Middle frontal gyrus (tissue), 1 donor: ENCODE measurements around the gene EVX2.

Experiments
- DNase-seq: peaks from one replicate; pipeline ENCODE4 v3.0.0-alpha.2; 2015; ENCODE audit warnings: low spot score; ENCODE audit errors: extremely low spot score

EVX2 gene

DNA sequence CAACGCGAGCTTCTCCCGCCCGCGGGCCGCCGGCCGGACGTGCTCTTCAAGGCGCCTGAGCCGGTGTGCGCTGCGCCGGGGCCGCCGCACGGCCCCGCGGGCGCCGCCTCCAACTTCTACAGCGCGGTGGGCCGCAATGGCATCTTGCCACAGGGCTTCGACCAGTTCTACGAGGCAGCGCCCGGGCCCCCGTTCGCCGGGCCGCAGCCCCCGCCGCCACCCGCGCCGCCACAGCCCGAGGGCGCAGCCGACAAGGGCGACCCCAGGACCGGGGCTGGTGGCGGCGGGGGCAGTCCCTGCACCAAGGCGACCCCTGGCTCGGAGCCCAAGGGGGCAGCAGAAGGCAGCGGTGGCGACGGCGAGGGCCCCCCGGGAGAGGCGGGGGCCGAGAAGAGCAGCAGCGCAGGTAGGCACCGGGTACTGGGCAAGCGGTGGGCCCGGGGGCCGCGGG is 24.0 kb upstream of the EVX2 start:
- DNase-seq: no peak

DNA sequence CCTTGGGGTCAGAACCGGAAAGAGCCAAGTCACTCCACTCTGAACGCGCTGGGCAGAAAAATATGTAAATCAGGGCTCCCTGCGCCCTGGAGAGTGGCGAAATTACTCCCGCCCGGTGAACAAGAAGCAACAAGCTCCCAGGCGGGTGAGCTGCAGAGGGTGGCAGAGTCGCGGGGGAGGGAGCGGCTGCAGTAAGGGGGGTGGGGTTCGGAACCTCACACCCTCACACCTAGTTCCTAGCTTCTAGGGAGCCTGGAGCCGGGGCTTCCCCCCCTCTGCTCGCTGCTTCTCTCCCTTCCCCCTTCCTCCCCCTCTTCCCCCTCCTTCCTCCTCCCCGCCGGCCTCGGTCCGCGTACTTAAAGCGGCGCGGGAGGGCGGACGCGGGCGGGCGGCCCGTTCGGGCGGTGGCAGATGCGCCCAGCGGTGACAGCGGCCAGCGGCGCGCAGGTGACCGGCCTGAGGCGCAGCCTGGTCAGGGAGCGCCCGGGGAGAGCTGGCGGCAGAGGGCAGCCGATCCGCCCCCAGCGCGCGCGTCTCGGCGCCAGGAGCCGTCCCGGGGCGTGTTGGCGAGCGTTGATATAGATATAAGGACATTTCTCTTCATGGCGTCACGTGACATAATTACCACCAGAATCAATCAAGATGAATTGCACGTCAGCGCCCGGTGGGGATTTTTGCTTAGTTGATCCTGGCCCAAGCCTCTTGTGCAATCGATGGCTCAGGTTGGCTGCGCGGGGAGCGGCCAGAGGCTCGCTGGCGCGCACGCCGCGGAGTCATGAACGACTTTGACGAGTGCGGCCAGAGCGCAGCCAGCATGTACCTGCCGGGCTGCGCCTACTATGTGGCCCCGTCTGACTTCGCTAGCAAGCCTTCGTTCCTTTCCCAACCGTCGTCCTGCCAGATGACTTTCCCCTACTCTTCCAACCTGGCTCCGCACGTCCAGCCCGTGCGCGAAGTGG is 23.1 kb upstream of the EVX2 start, which contains the start of gene HOXD11:
HOXD11 (plus strand) TSS at position 700 of the 959 bp plus-strand sequence; CDS start at position 776, 76 bp downstream.
- no peak for DNase-seq

DNA sequence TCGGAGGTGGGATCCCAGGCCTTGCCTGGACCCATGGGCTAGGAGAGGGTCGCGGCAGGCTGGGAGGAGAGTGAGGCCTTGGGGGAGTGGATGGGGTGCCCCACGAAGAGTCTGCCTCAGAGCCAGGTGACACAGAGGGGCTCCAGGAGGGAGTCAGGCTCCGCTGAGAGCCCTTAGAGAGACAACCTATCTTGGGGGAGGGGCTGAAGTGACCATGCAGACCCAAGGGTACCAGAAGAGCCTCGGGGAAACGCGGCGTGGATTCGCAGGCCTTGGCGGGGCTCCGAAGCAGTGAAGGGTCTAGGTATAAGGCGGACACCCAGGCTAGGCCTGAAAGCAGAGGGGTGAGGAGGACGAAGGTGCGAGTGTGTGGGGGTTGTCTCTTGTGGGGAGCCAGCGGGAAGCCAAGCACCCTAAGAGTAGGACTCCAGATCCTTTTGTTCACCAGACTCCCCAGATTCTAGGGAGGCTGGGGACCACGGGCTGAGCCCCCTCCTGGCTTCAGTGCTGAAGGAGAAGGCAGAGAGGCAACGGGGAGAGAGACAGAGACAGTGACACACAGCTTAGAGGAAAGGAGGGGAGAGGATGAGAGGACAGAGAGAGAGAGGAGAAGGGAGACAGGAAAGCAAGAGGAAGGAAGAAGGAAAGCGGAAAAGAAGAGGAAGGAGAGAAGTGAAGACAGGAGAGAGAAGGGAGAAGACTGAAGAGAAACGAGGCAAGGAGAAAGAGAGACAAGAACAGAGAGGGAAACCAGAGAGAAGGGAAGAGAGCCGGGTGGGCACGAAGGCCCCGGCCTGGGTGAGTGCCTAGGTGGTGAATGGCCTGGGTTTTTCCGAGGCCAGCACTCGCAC is 22.2 kb upstream of the EVX2 start:
- DNase-seq: no peak

DNA sequence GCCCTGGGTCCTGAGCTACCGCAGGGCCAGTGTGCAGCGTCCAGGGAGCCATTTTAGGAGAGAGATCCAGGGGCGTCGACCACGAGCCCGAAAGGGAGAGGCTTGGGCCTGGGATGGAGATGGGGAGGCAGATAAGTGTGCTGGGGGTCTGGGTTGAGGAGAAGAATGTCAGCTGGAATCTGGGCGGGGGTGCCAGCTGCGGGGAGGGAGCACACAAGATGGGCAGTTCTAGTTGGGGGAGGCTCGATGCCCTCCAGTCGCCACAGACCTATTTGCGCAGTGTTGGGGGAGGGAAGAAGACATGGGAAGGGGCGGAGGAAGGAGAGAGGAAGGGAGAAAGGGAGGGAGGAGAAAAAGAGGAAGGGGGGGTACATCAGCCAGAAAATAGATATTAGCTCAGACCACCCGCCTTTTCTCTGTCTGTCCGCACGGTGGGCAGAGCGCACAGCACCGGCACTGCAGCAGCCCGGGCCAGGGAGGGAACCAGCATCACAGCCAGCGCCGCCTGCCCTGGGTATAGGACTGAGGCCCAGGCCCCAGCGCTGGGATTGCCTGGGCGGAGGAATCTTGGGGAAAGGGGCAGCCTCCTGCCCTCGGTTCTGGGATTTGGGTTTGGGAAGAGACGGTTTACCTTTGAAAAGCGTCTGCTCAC is 21.4 kb upstream of the EVX2 start:
- DNase-seq: no peak

DNA sequence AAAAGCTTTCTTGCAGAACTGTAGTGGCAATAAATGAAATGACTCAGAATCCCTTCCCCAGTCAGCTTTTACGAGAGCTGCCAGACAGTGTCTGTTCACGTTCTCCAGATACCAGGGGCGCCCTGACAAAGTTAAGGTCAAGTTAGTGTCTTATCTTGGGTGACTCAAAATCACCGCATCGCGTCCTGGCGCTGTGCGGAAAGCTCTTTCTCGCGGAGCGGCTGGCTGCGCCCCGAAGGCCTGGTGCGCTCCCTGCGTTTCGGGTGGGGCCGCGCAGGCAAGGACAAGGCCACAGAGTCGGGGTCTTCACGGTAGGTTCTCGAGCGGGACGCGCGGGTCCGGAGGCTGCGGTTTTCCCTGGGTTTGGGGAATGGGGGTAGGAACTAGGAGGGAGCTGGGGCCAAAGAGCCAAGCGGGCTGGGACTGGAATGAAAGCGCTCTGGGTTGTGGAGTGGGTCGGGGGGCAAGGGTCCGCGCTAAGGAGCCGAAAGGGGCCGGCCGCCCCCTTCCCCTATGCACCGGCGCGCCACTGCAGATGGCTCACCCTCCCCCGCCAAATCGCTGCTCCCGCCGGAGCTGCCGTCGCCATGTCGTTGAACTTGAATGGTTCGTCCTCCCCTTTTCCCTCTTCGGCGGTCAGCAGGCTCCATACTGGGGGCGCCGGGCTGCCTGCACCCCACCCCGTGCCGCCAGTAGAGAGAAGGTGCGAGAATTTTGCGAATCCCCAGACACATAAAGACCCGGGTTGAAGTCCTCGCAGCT is 20.7 kb upstream of the EVX2 start:
- no peak for DNase-seq

DNA sequence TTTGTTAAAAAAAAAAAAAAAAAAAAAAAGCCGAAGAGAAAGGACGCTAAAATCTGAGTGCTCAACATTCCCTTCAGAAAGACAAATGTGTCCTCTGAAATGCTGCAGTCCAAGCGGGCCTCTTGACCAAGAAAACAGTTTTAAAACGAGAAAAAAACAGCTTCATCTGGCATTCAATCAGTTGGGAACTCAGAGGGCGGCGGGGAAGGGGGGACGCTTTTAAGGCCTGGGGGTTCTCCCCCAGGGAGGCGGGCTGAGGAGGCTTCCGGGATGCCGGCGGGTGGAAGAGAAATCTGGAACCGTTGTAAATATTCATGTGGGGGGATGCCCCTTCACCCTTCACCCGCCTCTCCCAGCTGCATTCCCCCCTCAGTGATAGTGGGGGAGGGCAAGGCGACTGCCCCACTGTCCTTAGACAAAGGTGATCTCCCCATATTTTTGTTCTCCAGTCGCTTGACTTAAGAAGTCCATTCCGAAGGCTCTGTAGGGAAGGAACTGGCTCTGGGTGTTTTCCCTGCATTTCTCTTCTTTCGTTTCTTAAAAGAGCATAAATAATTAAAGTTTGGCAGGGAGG is 20.1 kb upstream of the EVX2 start:
- DNase-seq: no peak

DNA sequence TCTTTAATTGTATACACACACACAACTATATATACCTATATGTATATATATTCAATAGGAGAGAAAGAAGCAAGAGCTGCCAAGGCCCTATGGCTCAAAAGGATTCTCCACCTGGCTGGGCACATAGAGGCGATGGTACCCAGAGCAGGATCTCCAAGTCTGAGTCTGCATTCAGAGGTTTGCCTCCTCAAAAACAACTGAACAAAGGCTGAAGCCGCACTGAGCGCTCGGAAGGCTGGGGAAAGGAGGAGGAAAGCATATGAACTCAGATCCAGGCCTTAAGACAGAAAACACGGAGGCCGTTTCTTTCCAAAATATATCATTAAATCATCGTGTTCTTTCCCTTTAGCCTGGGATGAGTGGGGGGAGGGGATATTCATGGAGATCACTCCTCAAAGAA is 19.4 kb upstream of the EVX2 start:
- no peak for DNase-seq

DNA sequence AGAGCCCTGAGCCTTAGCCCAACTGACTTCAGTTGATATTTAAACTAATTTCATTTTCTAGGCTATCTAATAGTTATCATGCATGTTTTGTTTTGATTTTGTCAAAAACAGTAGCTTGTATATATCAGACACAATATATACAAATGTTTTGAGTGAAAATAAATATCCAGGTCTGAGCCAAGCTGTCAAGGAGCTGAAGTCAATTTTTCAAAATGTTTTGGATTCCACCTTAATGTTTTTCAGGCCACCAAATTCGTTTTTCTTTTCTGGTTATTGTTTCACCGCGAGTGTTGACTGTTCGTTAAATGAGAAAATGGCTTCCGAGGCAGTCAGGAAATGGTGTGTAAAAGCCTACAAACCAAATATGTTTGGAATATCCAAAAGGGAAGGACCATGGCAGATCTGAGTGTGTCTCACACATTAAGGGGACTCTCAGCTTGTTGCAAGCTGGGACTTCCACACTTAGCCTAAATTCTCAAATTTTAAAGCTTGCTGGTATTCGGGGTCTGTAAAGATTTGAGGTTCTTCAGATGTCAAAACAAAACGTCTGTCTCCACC is 18.6 kb upstream of the EVX2 start:
- DNase-seq: no peak

DNA sequence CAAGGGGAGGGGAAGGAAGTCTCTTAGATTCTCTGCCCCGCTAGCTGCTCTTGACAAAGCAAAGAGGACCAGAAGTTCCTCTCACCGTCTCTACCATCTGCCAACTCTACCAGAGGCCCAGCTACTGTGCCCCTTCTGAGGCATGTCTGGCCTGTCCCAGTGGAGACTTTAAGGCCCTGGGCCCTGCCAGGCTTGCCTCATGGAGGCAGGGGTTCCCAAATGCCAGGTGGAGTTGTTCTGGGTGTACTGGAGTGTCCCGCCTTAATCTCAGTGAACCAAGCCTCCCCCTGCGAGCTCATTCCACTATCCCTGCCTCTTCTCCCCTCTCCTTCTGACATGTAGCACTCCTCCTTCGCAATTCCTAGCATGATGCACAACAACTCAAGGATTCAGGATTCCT is 18.1 kb upstream of the EVX2 start:
- DNase-seq: no peak

DNA sequence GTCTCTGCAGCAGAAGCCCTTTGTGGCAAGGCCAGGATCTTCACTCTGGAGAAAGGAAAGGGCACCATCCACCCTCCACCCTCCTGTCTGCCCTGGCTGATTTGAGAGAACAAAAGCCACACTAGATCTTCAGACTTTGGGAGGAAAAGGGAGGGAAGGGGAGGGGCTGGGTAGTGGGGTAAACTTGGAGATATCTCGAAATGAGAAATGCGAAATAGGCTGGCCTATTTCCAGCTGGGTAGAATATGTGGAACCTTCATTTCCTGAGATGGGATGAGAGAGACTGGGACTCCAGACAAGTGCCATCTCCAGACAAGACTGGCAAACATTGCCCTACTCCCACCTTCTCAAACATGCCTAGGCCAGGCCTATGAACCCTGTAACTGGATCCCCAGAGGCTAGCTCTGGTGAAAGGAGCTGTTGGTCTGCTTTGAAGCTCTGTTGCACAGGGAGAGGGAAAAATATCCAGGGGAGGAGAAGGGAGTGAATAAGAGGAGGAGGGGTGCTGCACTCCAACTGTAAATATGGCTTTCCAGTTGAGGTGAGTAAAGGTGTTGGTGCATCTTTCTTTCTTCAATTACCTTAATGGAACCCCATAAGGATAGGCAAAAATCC is 17.6 kb upstream of the EVX2 start:
- DNase-seq: no peak

DNA sequence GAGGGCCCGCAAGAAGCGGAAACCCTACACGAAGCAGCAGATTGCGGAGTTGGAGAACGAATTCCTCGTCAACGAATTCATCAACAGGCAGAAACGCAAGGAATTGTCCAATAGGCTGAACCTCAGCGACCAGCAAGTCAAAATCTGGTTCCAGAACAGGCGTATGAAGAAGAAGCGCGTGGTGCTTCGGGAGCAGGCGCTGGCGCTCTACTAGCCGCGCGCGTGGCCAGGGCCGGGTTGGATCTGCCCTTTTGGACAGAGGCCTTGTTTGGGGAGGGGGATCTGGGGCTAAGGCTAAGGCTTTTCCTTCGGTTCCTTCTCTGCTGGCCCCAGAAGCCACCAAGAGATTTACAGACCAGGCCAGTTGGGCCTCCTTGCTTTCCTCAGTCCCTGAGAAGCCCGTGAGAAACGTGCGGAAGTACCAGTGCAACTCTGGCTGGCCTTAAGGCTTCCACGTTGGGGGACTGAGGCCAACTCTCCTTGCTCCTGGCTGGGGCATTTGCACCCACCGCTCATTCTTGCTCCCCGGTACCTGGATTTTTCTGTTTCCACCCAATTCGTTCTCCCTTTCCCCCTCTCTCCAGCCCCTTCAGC is 16.9 kb upstream of the EVX2 start:
- DNase-seq: no peak

DNA sequence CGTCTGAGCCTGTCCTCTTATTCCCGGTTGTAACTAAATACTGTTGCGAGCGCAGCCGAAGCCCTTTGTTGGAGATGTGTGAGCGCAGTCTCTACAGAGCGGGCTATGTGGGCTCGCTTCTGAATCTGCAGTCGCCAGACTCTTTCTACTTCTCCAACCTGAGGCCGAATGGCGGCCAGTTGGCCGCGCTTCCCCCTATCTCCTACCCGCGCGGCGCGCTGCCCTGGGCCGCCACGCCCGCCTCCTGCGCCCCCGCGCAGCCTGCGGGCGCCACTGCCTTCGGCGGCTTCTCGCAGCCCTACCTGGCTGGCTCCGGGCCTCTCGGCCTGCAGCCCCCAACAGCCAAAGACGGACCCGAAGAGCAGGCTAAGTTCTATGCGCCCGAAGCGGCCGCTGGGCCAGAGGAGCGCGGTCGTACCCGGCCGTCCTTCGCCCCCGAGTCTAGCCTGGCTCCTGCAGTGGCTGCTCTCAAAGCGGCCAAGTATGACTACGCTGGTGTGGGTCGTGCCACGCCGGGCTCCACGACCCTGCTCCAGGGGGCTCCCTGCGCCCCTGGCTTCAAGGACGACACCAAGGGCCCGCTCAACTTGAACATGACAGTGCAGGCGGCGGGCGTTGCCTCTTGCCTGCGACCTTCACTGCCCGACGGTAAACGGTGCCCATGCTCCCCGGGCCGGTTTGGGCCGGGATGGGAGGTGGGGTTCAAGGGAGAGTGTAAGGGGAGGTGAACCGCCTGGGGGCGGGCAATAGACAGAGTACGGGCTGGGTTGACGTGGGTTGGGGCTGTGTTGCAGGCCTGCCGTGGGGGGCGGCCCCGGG is 16.2 kb upstream of the EVX2 start, which contains the start of gene HOXD12:
HOXD12 (plus strand) TSS at position 68 of the 819 bp plus-strand sequence; CDS start at position 75, 7 bp downstream.
- DNase-seq: no peak

DNA sequence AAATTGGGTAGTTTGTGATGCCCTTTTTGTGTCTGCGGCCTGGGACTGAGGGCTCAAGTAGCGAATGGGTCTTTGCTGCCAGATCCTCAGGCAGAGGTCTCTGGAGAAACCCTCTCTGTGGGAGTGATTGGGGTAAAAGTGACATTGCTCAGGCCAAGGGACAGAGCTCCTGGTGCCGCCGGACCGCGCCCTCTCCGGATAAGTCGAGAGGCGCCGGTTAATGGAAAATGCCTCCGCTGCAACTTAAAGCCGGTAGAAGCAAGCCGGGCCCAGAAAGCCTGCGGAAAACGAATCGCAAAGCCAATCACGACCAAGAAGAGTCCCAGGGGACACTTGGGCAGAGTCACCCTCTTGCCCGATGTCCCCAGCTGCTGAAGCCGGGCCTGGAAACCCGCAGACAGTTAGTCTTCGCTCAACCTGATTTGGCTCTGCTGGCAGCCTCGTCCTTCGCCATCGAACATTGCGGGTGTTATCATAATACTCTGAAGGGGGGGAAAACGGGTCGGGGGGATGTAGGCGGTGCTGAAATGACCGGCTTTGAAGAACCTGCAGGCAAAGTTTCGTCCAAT is 15.5 kb upstream of the EVX2 start:
- no peak for DNase-seq

DNA sequence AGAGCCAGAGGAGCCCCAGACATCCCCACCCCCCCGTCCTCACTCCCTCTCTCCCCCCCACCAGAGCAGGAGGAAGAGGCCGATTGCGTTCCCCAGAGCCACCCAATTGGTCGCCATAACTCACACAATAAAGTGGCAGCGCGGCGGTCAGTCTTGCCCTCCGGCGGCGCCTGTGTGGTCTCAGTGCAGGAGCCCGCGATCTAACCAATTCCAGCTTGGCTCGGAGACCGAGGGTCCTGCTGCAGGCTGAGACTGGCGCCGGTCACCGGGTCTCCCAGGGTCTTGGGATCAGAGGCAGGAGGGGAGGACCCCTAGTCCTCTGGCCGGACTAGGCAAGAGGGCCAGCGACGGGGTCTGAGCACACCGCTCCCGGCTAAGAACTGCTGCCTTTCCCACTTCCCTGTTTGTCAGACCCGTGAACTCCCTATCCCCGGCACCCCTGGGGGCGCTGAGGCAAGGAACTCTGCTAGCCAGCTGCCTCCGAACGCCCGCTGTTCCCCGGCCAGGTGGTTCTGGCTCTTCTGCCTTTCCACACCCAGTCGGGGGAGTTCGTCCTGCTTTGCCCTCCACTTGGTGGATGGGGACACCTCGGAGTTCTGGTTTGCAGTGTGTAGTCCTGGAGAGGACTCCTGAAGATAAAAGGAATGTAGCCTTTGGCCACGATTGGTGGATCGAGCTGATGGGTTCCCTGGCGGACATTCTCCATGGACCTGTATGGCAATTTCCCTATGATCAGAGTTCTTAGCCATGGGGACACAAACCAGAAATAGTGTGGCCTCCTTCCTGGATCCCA is 14.8 kb upstream of the EVX2 start:
- no peak for DNase-seq

DNA sequence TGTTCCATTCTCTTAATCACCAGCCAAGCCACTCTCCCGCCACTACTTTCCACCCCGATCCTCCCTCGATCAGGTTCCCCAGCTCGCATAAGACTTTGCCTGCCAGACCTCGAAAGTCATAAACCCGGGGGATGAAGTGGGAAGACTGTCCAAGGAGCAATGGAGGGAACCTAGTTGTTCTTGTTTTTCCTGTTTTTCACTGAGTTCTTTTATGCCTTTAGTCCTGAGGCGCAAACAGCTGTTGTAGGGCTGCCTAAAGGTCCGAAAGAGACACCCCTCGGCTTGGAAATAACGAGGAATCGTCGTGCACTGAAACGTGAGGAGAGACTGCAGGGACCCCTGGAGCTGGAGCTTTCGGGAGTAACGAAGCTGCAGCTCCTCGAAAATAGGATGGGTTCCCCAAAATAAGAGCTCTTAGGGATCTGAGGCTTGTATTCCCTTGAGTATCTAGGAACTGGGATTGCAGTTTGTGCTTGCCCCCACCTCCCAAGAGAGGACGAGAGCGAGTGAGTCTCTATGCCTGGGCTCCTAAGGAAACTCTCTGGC is 14.1 kb upstream of the EVX2 start:
- no peak for DNase-seq

DNA sequence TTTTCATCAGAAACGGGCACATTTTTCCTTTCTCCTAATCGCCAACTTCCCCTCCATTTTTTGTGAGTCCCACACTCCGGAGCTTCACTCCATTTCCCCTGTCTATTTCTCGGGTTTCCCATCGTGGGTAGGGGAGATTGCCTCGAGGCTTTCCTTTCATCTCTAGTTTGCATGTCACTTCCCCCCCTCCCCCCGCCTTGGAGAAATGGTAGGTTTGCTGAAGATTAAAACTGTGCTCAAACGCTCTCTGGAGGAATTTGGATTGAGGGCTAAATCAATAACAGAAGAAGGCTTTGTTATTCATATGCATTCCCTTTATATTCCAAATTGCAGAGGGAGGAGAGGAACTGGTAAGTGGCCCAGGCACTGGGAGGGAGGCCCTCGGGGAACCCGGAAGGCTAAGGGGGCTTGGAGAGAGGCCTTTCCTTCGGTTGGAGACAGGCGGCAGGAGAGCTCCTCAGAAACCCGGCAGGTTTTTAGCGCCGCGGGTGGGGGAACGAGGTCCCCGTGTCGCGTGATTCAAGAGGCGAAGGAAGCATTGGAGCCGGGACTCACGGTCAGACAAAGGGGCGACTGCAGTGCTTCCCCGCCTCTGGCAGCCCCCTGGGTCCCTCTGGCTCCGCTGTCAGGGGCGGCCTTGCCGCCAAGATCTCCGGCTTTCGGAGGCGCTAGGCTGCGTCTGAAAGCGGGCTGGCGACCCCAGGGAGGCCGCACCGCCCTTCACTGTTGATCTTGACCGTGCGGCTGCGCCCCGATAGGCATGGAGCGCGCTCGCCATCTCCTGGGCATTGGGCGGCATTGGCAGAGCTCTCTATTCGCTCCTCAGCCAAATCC is 13.4 kb upstream of the EVX2 start:
- DNase-seq: no peak
